T follicular helper cell (primary cell): ENCODE results near the gene SLC12A8.

Experiments used
- DNase-seq: peaks from one replicate; pipeline ENCODE4 v3.0.0-alpha.2; 2020; ENCODE audit warnings: low read depth
- total RNA-seq, 2 experiments: gene quantifications; one replicate each; lab custom pipeline; 2026; lab: John Stamatoyannopoulos, UW

Gene SLC12A8, protein sequence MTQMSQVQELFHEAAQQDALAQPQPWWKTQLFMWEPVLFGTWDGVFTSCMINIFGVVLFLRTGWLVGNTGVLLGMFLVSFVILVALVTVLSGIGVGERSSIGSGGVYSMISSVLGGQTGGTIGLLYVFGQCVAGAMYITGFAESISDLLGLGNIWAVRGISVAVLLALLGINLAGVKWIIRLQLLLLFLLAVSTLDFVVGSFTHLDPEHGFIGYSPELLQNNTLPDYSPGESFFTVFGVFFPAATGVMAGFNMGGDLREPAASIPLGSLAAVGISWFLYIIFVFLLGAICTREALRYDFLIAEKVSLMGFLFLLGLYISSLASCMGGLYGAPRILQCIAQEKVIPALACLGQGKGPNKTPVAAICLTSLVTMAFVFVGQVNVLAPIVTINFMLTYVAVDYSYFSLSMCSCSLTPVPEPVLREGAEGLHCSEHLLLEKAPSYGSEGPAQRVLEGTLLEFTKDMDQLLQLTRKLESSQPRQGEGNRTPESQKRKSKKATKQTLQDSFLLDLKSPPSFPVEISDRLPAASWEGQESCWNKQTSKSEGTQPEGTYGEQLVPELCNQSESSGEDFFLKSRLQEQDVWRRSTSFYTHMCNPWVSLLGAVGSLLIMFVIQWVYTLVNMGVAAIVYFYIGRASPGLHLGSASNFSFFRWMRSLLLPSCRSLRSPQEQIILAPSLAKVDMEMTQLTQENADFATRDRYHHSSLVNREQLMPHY
- 0.12 to 1.7 reads per million in 2 experiments for total RNA-seq

DNA sequence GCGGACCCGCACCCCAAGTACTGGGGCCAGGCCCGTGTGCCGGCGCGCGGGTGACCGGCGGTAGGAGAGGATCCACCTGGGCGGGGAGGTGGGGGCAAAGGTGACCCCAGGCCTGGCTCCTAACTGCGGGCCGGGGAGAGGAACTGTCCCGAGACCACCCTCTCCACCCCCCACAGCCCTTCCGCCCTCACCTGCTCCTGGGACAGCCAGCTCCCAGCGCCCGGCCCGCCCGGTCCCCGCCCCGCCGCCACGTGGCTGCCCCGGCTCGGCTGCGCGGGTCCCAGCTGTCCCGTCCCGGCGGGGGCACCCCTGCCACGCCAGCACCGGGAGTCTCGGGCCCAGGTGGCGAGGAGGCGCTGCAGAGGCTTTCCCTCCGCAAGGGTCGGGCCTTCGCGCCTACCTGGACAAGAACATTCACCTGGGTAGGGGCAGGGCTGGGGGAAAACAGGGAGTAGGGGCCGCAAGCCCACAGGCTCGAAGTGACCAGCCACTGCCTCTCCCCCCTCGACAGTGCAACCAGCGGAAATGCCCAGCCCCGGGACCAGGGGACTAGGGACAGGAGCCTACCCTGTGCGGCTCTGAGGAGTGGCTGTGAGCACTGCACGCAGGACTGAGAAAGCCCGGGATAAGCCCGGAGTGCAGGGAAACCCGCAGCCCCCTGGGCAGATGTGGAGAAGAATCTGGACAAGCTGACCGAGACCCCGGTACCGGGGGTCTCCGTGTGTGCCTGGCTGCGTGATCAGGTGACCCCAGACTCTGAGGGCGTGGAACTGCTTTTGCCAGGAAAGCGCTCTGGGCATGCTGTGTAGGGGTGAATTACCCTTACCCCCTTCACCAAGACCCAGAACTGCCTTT lies at the start of gene SLC12A8:
Gene SLC12A8 (minus strand): TSS at position 240 of the 855 bp plus-strand sequence. CDS start 1,399 bp downstream, outside the sequence.
- no peak for DNase-seq

DNA sequence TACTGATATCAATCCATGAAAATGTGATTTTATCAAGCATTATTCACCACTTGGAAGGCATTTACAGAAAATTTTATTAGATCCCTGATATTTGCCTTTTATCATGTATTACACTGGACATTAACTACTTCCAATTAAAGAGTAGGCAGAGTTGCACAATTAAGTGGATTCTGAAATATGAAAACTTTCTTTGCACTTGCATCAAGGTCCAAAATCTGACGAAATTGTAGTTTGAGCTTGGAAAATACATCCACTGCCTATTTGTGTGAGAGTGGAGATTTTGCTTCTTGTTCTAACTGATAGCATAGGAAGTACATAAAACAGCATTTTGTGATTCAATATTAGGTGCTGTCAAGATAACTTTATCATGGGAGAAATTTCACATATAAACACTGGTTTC lies 49.6 kb upstream of the SLC12A8 start:
- no peak for DNase-seq

DNA sequence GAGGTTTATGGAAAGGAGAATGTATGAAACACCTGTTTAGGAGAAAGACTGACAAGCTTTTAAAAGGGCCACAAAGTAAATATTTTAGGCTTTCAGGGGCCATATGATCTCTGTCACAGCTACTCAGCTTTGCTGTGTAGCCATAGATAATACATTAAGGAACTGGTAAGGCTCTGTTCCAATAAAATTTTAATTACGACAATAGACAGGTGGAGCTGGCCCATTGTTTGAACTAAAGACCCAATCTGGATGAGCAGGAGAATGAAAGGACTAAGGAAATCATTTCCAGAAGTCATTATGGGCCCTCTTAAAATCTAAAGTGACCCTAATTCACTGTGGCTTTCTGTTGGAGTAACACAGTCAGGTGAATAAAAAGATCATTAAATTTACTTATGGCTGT lies 48.5 kb upstream of the SLC12A8 start:
- no peak for DNase-seq

DNA sequence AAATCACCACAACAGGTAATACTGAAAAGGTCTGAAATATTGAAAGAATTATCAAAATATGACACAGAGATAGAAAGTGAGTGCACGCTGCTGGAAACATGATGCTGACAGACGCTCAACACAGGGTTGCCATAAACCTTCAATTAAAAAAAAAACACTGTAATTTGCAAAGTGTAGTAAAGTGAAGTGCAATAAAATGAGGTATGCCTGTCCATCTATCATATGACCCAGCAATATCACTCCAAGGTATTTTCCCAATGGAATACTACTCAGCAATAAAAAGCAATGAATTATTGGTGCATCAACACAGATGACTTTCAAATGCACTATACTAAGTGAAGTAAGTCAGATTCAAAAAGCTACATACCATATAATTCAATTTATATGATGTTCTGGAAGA lies 47.6 kb upstream of the SLC12A8 start:
- no peak for DNase-seq

DNA sequence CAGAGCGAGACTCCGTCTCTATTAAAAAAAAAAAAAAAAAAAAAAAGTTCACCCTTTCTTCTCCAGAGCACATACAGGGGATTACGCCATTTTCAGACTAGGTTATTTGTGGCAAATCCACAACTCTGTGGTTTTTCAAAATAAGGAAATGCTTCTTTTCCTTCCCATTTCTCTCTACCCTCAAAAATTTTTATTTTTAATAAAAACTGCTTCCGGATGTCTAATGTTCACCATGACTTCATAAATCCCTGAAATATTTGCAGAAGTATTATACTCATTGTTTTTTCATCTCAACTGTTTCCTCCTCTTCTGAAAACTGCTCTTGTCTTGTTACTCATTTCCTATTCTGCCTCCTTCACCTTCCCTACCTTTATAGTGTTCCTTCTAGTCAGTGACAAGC lies 45.0 kb upstream of the SLC12A8 start:
- DNase-seq = no peak

DNA sequence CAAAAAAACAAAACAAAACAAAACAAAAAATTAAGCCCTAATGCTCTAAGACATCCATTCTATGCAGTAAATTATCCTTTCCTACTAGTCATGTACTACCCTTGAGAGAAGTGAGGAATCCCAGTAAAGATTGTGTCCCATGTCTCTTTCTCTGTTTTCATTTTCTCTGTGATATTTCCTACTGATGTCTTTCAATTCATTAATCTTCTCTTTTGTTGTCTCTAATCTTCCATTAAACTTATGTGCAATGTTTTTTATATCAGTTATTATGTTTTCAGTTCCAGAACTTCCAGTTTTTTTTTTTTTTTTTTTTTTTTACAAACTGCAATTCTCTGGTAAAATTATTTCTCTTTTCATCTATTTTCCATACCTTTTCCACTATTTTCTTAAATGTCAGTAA lies 44.1 kb upstream of the SLC12A8 start:
- DNase-seq = no peak

DNA sequence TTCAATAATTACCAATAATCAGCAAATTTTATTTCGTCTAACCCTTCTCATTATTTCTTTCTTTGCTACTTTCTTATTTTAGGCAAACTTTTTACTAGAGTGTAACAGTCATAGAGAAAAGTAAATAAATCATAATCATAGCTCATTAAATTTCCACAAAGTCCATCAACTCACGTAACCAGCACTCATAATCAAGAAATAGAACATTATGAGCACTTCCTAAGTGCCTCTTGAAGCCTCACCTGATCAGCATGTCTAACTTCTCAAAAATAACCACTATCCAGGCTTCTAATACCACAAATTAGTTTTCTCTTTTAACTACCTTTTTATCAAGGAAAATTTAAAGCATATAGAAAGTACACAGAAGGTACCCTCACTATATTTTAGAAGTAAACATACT lies 38.4 kb upstream of the SLC12A8 start:
- no peak for DNase-seq

DNA sequence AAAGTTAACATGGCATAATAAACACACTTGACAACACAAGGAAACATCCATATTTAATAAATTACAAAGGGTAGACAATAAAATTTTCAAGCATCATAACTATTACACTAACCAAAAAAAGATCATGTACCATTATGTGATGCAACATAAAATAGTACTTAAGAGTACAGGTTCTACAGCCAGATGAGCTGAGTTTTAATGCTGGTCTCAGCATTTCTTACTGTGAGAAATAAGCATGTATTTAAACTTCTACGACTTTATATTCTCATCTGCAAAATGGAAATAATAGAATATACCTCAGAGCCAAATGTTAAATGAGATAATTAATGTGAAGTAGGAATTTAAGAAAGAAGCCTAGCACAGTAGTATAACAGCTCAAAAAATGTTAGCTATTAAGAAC lies 33.7 kb upstream of the SLC12A8 start:
- DNase-seq = no peak

DNA sequence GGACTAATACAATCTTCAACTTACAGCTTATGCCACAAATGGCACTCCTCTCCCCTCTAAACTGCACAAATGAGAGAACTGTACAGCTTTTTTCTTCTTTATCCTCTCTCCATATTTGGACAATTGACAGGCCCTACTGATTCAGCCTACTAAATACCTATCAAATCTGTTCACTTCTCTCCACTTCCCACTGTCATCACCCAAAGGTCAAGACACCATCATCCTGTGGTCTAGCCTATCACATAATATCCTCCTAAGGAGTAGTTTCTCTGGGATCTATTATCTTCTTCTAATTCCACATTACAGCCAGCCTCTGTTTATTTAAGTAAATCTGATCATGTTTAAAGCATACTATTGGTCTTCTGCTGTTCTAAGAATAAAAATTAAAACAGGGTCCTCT lies 33.0 kb upstream of the SLC12A8 start:
- DNase-seq = no peak

DNA sequence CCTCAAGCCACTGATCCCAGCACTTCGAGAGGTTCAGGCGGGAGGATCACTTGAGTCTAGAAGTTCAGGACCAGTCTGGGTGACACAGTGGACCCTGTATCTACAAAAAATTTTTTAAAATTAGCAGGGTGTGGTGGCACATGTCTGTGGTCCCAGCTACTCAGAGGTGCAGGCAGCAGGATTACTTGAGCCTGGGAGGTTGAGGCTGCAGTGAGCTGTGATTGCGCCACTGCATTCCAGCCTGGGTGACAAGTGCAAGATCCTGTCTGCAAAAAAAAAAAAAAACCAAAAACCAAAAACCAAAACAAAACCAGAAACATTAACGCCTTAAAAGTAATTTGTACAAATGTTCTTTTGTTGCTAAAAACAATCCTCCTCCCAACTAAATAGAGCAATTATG lies 27.9 kb upstream of the SLC12A8 start:
- DNase-seq = no peak

DNA sequence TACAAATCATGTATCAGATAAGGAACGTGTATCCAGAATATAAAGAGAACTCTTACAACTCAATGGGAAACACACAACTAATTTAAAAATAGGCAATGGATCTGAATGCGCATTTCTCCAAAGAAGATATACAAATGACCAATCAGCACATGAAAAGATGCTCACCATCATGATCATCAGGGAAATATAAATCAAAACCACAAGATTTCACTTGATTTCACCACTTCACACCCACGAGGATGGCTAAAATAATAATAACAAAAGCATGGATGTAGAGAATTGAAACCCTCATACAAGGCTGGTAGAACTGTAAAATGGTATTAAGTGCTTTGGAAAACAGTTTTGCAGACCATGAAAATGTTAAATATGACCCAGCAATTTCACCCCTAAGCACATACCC lies 26.7 kb upstream of the SLC12A8 start:
- DNase-seq = no peak

DNA sequence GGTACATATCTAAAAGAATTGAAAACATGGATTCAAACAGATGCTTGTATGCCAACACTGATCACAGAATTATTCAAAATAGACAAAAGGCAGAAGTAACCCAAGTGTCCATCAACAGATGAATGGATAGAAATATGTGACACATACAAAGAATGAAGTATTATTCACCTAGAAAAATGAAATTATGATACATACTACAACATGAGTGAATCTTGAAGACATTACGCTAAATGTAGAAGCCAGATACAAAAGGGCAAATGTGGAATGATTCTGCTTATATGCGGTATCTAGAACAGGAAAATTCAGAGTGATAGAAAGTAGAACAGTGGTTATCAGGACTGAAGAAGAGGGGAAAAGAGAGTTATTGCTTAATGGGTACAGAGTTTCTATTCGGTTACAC lies 26.2 kb upstream of the SLC12A8 start:
- DNase-seq = no peak

DNA sequence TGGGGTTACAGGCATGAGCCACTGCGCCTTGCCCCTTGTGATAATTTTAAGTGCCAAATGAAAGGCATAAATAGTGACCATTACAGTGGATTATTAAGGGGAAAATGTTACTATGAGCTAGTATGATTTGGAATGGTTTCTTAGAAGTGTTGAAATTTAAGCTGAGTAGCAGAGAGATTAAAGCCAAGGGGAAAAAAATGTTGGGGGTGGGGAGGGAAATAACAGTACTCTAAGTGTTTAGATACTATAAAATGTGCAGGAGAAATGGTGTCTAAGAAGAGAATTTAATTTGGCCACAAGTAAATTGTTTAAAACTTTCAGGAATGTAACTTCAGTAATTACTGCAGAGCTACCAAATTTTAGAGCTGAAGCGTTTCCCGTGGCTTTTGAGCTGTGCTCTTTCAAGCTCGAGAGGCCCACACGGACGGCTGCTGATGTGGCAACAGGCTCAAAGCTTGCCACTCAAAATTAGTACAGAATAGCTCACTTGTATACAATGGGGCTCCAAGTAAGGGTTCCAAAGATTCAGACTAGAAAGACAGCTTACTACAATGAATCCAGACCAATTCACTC lies 23.9 kb upstream of the SLC12A8 start:
- DNase-seq = no peak

DNA sequence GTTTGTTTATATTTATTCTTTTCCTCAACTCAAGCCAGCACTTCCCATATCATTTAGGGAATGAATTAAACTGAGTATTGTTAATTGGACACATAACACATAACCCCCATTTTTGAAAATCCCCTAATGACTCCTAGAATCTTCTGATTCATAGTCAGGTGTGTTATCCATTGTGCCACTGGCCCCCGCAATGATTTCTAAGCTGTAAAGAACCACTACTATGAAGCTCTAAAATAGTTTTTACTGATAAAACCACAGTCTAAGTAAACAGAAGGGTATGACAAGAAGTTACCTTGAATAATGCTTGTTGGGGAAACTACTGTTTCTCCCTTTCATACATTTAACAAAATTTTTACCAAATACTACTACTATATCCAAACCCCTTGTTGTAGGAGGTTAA lies 22.3 kb upstream of the SLC12A8 start:
- DNase-seq = no peak

DNA sequence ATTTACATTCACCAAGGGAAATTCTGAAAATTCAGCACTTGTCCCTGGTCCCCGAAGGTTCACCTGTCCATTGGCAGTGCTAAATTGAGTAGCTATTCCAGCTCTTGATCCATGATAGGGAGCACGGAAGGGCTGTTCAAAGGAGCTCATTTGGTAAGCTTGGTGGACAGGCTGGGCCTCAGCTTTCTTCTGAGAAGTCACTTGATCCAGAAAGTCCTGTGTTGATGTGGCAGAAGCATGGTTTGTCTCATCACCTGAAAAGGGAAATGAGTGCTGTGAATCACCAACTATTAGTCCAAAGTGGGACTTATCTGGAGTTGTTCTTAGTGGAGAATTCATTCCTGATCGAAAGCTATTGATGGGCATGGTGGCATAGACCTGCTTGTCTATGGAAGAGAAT lies 19.9 kb upstream of the SLC12A8 start:
- no peak for DNase-seq

DNA sequence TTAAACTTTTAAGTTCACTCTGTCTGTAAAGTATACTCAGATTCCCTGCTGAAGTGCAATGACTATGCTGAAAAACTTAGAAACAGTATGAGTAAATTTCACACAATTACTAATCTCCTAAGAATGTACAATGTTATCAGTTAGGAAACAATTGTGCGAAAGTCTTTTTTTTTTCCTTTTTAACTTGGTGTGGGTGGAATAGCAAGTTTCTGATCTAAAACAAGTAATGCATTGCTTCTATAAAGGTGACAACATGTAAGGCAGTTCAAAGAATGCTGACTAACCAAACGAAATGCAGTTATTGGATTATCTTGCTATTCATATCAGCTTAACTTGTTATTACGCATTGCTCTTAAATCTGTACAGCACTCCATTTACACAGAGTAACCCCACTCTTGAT lies 19.3 kb upstream of the SLC12A8 start:
- DNase-seq = no peak

DNA sequence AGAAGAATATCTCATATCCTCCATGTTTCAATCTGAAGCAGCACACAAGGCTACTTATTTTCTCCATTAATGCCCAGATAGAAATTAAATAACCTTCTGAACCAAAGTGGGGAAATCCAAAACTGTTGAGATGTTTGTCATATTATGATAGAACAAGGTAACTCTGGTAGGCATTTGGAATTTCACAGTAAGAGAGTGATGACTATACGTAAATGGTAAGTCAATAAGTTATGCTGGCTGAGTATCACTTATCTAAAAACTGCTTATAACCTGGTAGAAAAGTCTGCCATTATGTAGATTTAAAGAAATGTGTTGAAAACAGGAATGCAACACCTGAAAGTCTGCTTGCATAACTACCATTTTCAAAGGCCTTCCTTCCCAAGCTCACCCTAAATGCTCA lies 17.2 kb upstream of the SLC12A8 start:
- DNase-seq = no peak

DNA sequence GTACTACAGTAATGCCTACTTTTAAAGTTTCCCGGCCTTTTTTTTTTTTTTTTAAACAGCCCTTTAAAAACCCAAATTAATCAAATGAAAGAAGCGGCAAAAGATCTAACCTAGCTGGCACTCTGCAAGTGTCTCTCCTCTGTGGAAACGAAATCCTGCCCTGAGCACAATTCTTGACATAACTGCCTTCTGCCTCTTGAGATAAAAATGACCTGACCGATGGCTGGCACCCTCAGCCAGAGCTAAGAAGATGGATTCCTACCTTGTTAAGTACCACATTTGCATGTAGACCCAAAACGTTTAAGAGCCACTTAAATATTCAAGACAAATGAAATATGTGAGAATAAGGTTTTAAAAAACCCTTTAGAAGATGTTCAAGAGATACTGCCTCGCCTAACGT lies 16.6 kb upstream of the SLC12A8 start:
- DNase-seq = no peak

DNA sequence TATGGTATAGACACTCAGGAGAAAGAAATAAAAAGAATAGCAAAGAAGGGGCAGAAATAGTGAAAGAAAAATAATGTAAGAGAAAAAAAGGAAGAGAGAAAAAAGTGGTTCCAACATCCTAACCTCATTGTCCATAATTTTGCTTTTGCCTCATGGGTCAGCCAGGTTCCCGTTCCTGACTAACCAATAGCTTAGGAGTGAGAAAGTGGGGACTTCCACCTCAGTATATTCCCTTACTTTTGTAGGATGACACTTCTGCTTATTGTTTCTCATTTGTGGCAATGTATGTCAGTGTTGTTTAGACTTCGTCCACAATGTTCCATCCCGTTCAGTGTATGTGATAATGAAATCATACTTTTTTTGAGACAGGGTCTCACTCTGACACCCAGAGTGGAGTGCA lies 9.3 kb upstream of the SLC12A8 start:
- DNase-seq = no peak

DNA sequence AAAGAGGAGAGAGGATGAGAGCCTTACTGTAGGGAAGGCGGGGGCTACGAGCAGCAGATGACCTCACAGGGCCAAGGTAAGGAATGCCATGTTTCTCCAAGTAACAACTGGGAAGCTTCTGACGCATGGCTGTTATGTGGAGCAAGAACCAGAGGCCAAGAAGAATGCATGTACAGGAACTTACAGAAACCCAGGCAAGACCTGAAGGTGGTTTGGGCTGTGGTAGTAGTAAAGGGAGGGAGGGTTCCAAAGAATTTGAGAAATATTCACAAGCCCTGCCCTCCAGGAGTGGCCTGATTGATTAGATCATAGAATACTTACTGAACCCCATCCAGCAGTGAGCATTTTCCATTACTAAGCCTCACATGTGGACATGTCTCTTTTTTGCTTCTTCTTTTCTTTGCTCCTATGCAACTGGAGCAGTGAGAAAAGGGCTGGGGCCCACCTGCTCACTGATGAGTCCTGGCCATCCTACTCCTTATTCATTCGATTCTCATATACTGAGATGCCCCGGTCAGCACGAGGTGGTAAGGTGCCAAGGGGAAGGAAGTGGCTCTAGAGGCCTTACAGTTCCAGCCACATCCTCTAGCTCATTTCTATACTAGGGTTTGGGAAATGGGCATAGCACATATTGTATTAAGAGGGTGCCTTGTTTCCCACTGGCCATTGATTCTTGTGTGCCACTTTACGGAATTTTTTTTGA lies 8.3 kb upstream of the SLC12A8 start:
- DNase-seq = no peak

DNA sequence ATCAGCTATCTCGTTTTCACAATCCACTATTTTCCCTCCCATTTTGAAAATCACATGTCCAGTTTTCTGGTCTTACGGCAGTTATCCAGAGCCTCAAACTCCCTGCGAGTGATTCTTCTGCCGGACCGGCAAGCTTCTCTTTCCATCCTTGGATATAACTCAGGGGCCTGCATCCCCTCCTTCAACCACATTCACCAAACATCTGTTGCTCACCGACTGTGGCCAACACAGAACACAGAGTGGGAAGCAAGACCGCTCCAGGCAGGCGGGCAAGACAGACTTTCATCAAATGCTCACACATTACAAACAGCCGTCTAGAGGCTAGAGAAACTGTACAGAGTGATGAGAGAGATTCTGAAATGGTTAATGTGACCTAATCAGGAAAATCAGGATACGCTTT lies 7.6 kb upstream of the SLC12A8 start:
- no peak for DNase-seq

DNA sequence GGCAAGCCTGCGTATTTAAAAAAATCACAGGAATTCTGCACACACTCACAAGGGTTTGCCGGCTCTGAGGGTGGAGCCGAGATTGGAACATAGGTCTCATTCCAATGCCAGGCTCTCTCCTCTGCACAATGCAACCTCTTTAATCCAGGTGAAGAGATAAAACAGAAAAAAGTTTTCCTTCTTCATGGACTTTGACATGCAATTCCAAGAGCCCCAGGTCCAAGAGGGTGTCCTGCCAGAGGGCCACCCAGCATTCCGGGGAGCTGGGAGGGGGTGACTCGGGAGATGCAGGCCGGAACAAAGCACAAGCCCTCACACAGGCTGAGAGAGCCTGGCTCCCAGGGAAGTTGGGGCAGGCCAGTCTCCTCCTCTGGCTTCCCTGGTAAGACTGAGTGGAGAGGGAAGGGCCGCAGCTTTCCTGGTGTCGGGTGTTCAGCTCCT lies 6.7 kb upstream of the SLC12A8 start:
- no peak for DNase-seq
